Activated CD4-positive, CD25-positive, alpha-beta regulatory T cell treated with anti-CD3 and anti-CD28 coated beads, Interleukin-2, amount 50 U/mL, for 72 hours (primary cell): Measurements from ENCODE around the gene MPP2.
"Not testable (repeated sequence)": the region's sequence is repeated elsewhere in the genome, so short reads cannot be mapped to it uniquely, and the experiment has no call there.

Experiments
- DNase-seq: peaks from one replicate; pipeline ENCODE4 v3.0.0; 2021

The MPP2 gene

GRCh38 chr17:43873815-43874214 lies 33.5 kb downstream of the MPP2 start:
- DNase-seq = no peak

- DNase-seq = no peak
These were observed 34.2 kb downstream of the MPP2 start for GRCh38 chr17:43873091-43873490.

GRCh38 chr17:43871946-43872690 lies 35.2 kb downstream of the MPP2 start:
- DNase-seq = no peak

GRCh38 chr17:43869031-43869430 lies 38.3 kb downstream of the MPP2 start:
- not testable (repeated sequence) for DNase-seq

- DNase-seq = no peak
These were observed 38.9 kb downstream of the MPP2 start for GRCh38 chr17:43868226-43868994.

- no peak for DNase-seq
These were observed 43.0 kb downstream of the MPP2 start for GRCh38 chr17:43864161-43864984.

GRCh38 chr17:43861960-43862359 lies 45.4 kb downstream of the MPP2 start:
- DNase-seq = no peak

GRCh38 chr17:43860927-43861622 lies 46.3 kb downstream of the MPP2 start:
- no peak for DNase-seq

- DNase-seq = no peak
These were observed 47.1 kb downstream of the MPP2 start for GRCh38 chr17:43860077-43860725.

GRCh38 chr17:43857957-43858600 lies 49.3 kb downstream of the MPP2 start:
- no peak for DNase-seq

- no peak for DNase-seq
These were observed 50.2 kb downstream of the MPP2 start for GRCh38 chr17:43857141-43857540.

- no peak for DNase-seq
These were observed 51.2 kb downstream of the MPP2 start for GRCh38 chr17:43856141-43856540.

GRCh38 chr17:43855061-43855460 lies 52.3 kb downstream of the MPP2 start:
- DNase-seq = no peak

- DNase-seq = no peak
These were observed 52.8 kb downstream of the MPP2 start for GRCh38 chr17:43854498-43854897.

GRCh38 chr17:43853546-43853945 lies 53.8 kb downstream of the MPP2 start:
- no peak for DNase-seq

- DNase-seq = no peak
These were observed 54.8 kb downstream of the MPP2 start for GRCh38 chr17:43852571-43852970.

- DNase-seq = no peak
These were observed 58.2 kb downstream of the MPP2 start for GRCh38 chr17:43849116-43849515.

- DNase-seq = no peak
These were observed 58.7 kb downstream of the MPP2 start for GRCh38 chr17:43848601-43849000.

GRCh38 chr17:43846963-43847371 lies 60.4 kb downstream of the MPP2 start, which contains the start of gene CD300LG:
TSS of gene CD300LG (plus strand) at chr17:43847176. CDS start at chr17:43847217, 41 bp downstream.
- no peak for DNase-seq

- DNase-seq = peak; percentile 88
These were observed 61.1 kb downstream of the MPP2 start for GRCh38 chr17:43846221-43846712.

GRCh38 chr17:43845766-43846165 lies 61.6 kb downstream of the MPP2 start:
- DNase-seq = no peak
